Pulmonary artery endothelial cell (primary cell): ENCODE data around the gene SLC25A22. TPM values are rescaled to one million over a fixed set of nuclear protein-coding genes. Genes with fewer than 3 reads are reported as not detected.

Experiments used
- DNase-seq: peaks from one replicate; pipeline ENCODE4 v3.0.0-alpha.2; 2011; ENCODE audit warnings: low read depth, low spot score
- total RNA-seq: library from RNA; depleted of rRNA; stranded (reverse); fragments of >200 nt; gene quantifications from 2 replicates; pipeline ENCODE4 v1.2.3, GENCODE V29; 2014

Gene SLC25A22
- total RNA-seq, 1 donor from 2014 or later: 9.0 TPM

DNA sequence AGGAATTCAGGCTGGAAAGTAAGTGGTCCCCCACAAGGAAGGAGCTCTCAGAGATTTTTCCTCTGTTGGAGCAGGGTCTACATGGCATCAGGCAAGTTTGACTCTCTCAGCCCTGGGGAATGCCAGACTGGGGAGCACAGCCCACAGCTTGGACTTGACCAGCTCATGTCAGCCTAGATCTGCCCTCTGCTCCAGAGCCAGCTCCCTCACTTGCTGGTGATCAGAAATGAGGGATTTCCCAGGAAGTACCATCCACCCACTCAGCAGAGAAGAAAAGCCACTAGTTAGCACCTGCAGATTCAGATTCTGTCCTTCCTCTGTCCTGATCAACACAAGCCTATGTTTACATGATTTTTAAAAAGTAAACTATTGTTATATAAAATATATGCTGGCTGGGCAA is 37.8 kb downstream of the SLC25A22 start:
- DNase-seq: no peak

DNA sequence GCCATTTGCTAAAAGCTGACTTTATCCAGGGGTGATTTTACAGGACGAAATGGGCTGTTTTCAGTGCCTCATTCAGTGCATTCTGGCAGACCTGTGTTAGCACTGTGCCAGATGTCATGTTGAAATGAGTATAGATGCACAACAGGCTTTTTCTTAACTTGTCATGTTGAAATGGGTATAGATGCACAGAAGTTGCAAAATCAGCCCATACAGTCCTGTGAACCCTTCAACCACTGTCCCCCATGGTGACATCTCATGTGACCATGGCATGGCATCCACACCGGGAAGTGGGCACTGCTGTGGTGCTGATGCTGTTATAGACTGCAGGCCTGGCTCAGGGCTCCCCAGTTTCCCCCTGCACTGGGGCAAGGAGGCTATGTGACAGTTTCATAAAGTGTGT is 48.4 kb downstream of the SLC25A22 start:
- DNase-seq: no peak

DNA sequence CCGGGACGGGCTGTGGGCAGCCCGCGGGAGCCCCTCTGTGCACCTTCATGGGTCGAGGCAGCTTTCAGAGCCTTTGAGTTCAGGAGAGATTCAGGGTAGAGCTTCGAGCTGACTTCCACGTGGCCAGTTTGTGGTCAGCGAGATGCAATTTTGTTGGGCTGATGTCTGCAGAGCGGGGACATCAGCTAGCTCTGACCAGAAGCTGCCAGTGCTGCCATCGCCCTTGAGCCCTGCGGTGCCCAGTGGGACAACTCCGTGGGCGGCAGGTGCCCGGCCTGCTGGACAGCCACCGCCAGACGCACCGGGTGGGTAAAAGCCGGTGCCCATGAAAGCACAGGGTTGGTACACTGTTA is 50.1 kb downstream of the SLC25A22 start:
- no peak for DNase-seq

DNA sequence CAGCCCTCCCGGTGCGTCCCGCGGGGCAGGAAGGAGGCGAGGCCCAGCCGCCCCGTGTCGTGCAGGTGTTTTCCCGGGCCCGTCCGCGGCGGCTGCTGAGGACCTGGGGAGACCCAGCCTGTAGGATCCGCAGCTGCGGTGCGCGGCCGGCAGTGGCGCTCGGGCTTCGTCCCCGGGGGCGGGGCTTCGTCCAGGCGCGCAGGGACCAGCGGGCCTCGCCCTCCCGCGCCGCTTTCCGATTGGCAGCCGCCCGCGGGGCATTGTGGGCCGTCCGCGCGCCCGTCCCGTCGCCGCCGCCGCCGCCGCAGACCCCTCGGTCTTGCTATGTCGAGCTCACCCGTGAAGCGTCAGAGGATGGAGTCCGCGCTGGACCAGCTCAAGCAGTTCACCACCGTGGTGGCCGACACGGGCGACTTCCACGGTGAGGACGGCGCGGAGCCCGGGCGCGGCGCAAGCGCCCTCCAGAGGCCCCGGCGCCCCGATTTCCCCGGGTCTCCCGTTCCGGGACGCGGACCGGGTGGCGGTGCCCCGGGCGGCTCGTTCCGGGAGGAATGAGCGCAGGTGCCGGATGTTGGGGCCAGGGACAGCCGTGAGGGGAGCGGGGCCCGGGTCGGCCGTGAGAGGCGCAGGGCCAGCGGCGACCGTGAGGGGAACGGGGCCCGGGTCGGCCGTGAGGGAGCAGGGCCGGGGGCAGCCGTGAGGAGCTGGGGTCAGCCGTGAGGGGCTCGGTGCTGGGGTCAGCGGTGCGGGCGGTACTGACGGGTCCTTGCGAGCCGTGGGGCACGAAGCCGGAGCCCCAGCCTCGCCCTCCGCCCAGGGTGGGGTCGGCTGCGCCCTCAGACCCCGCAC is 50.7 kb downstream of the SLC25A22 start, which contains the start of gene TALDO1:
Gene TALDO1, plus strand, starts transcription at position 307 of the 849 bp plus-strand sequence. Its CDS starts 18 bp downstream, at position 325.
- peak; percentile 55 for DNase-seq

DNA sequence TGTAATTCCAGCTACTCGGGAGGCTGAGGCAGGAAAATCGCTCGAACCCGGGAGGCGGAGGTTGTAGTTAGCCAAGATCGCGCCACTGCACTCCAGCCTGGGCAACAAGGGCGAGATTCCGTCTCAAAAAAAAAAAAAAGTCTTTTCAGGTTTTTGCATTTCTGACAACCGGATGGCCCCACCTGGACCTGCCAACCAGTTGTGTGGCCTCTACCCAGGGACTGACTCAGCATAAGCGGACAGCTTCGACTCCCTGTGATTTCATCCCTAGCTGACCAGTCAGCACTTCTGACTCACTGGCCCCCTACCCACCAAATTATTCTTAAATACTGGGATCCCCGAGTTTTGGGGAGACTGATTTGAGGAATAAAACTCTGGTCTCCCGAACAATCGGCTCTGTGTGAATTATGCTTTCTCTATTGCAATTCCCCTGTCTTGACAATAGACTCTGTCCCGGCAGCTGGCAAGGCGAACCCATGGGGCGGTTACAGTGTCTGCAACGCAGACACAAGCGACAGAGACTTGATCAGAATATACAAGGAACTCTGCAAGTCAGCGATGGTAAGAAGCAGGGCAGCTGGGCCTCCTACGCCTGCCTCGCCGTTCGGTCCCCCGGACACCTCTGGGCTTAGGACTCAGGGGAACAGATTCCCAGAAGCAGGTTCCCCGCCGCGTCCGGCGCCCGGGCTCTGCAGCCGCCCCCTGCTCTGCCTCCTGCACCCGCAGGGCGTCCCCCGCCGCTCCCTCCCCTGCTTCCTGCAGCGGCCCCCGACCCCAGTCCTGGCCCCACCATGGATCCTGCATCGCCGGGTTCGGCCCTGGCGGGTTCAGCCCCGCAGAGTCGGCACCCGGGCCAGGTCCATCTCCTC is 51.6 kb downstream of the SLC25A22 start:
- no peak for DNase-seq

DNA sequence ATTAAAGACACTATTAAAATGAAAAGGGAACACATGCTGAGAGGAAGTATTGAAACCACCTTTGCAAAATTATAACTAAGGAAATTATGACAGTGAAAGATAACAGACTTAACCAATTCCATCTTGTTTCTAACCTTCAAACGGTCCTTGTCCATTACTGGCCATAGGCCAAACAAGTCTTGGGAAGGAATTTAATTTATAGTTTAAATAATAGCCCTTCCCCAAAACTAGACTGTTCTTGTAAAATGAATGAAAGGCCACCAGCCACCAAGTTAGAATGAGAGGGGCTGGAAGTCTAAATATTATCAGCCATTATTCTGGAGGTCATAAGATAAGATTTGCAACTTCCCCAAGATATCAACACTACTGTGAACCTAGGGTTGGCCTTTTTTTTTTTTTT is 52.7 kb downstream of the SLC25A22 start:
- no peak for DNase-seq

DNA sequence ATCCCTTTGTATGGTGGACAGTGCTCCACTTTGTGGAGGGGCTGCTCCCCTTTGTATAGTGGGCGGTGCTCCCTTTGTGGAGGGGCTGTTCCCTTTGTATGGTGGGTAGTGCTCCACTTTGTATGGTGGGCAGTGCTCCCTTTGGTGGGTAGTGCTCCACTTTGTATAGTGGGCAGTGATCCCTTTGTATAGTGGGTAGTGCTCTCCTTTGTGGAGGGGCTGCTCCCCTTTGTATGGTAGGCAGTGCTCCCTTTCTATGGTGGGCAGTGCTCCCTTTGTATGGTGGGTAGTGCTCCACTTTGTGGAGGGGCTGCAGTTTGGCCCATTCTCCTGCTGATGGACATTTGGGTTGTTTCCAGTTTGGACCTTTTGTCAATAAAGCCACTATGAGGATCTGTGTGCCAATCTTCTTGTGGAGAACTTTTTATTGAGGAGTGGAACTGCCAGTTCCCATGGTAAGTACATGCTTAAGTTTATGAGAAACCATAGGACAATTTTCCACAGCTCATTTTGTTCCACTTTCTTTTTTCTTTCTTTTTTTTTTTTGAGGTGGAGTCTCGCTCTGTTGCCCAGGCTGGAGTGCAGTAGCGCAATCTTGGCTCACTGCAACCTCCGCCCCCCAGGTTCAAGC is 55.4 kb downstream of the SLC25A22 start:
- DNase-seq: no peak

DNA sequence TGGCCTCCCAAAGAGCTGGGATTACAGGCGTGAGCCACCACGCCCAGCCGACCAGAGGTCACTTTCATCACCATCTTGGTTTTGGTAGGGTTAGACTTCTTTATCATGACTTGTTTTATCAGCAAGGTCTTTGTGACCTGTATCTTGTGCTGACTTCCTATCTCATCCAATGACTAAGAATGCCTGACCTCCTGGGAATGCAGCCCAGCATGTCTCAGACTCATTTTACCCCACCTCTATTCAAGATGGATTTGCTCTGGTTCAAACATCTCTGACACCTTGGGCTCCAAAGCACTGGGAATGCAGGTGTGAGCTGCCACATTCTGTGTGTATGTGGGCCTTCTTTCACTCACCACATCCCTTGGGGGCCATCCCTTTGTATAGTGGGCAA is 55.9 kb downstream of the SLC25A22 start:
- no peak for DNase-seq

Other genes with a start within 250 kb of the SLC25A22 start
- gene LMNTD2, start 237.5 kb downstream of the SLC25A22 start, total RNA-seq: 0.56 and 0.86 TPM in 2 replicates
- gene RASSF7, start 237.3 kb downstream of the SLC25A22 start, total RNA-seq: 11.5 and 14.4 TPM in 2 replicates
- gene PHRF1, start 221.8 kb downstream of the SLC25A22 start, total RNA-seq: 28.0 and 29.5 TPM in 2 replicates
- 8.7 and 16.5 TPM in 2 replicates for gene IRF7, start 182.3 kb downstream of the SLC25A22 start, total RNA-seq
- not detected in 2 replicates for gene CDHR5, start 173.3 kb downstream of the SLC25A22 start, total RNA-seq
- not detected in 2 replicates for gene SCT, start 171.1 kb downstream of the SLC25A22 start, total RNA-seq
- gene DRD4, start 161.0 kb downstream of the SLC25A22 start, total RNA-seq: not detected in 2 replicates
- 45.1 and 66.1 TPM in 2 replicates for gene DEAF1, start 103.1 kb downstream of the SLC25A22 start, total RNA-seq
- gene TMEM80, start 102.5 kb downstream of the SLC25A22 start, total RNA-seq: 8.4 and 9.7 TPM in 2 replicates
- 2.0 and 3.0 TPM in 2 replicates for gene EPS8L2, start 92.0 kb downstream of the SLC25A22 start, total RNA-seq
- 278 and 283 TPM in 2 replicates for gene TALDO1, start 50.8 kb downstream of the SLC25A22 start, total RNA-seq
- gene GATD1, start 20.8 kb downstream of the SLC25A22 start, total RNA-seq: 37.5 and 38.1 TPM in 2 replicates
- gene CEND1, start 8.2 kb downstream of the SLC25A22 start, total RNA-seq: 0.13 and 0.14 TPM in 2 replicates
- gene PIDD1, start 7.0 kb upstream of the SLC25A22 start, total RNA-seq: 7.0 and 7.5 TPM in 2 replicates
- 248 and 277 TPM in 2 replicates for gene RPLP2, start 11.7 kb upstream of the SLC25A22 start, total RNA-seq
- gene PNPLA2, start 20.6 kb upstream of the SLC25A22 start, total RNA-seq: 21.5 and 22.4 TPM in 2 replicates
- 4.1 and 4.3 TPM in 2 replicates for gene CRACR2B, start 29.6 kb upstream of the SLC25A22 start, total RNA-seq
- 578 and 647 TPM in 2 replicates for gene CD151, start 34.7 kb upstream of the SLC25A22 start, total RNA-seq
- 163 and 227 TPM in 2 replicates for gene POLR2L, start 44.2 kb upstream of the SLC25A22 start, total RNA-seq
- gene TSPAN4, start 44.6 kb upstream of the SLC25A22 start, total RNA-seq: 103 and 115 TPM in 2 replicates
- gene CHID1, start 112.5 kb upstream of the SLC25A22 start, total RNA-seq: 45.0 and 46.8 TPM in 2 replicates
- gene AP2A2, start 127.6 kb upstream of the SLC25A22 start, total RNA-seq: 26.3 and 32.5 TPM in 2 replicates
- gene MUC6, start 238.4 kb upstream of the SLC25A22 start, total RNA-seq: not detected in 2 replicates